G401 (cell line): ENCODE results near the gene EYA2. TPM values are rescaled to one million over a fixed set of nuclear protein-coding genes. Genes with fewer than 3 reads are reported as not detected.
A peak's percentile ranks its signal among the peaks of the same experiment; 100 is the strongest.

ENCODE experiments used
- DNase-seq: peaks from one replicate; pipeline ENCODE4 v3.0.0-alpha.2; 2015; ENCODE audit warnings: low spot score
- in situ Hi-C: cut with HindIII; loops from 2 replicates; pipeline ENCODE4 v1.10.0; 2016; ENCODE audit warnings: low sequenced_read_pairs, mixed read lengths
- total RNA-seq: library from RNA; depleted of rRNA; stranded (reverse); fragments of >200 nt; shearing (Covaris generic); gene quantifications from 2 replicates; pipeline ENCODE4 v1.2.3, GENCODE V29; 2014

Gene EYA2
- total RNA-seq, 1 experiment from 2014 or later, result not detected

DNA sequence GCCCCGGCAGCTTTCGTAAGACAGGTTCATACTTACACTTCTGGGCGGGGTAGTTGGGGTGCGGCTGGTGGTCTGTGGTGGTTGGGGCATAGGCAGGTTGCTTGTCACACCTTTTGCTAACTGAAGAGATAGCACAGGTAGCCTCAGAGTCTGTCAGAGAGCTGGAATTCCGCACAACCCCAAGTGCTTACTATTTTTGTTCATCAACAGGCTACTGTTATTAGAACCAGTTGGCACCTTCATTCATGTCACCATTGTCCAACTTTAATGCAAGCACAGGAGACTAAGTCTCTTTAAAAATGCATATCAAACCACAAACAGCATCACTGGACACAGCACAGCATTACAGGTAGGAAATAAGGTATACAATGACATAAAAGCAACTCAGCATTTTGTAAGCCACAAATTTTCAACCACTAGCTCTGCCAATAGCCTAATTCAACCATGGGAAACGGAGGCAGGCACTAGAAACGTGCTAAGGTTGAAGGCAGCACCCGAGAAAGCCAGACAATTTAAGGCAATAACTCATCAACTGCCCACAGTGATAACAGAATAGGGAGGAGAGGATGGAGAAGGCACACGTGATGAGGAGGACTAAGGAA is 318.1 kb downstream of the EYA2 start:
- in situ Hi-C loops, result no loop called here
- no peak for DNase-seq

- in situ Hi-C loops, result no loop called here
- DNase-seq, result no peak
These were observed 319.3 kb downstream of the EYA2 start for GRCh38 chr20:47213966-47214365.

DNA sequence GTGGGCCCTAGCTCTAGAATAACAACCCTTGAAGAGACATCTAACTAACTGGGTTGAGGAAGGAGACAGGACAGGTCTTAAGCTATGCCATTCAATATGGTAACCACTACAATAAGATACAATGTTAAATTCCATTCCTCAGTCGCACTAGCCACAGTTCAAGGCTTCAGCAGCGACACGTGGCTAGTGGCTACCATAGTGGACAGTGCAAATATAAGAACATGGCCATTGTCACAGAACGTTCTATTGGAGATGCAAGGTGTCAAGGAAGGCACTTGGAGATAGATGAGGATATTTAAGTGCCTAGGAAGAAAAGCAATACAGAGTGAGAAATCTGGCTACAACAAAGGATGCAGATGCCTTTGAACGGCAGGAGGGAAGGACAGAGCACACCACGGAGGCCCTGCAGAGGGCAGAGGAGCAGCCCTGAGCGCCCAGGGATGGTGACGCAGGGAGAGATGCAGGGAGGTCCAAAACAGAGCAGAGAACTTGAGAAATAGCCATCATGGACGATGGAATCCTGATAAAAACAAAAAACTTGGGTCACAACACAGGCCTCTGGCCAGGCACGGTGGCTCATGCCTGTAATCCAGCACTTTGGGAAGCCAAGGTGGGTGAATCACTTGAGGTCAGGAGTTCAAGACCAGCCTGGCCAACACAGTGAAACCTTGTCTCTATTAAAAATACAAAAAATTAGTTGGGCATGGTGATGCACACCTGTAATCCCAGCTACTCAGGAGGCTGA is 321.2 kb downstream of the EYA2 start:
- DNase-seq, result no peak
- in situ Hi-C loops, result no loop called here

DNA sequence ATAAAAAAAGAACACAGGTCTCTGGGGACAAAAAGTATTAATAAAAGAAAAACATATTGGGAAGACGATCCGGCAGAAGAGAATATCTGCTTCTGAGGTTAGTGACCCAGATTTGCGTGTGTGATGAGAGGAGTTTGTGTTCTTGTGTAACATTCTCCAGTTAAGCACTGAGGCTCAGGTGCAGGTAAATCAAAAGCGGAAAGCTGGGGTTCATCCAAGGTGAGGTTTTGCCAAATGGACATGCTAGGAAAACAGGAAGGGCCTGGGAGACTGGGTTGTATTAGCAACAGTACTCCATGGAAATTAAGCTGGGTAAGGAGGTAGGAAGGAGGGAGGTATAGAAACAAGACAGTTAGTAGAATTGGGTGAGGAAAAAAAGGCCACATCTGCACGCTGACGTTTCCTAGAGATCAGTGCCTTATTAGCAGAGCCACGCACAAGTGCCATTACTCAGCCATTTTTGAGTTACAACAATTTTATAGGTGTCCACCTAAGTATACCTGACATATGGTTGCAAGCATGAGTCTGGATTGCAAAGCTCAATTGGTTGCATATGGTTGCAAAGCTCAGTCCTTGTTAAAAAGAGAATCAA is 322.3 kb downstream of the EYA2 start:
- peak; percentile 89 for DNase-seq
- in situ Hi-C loops, result no loop called here

GRCh38 chr20:47217482-47218446 is 323.1 kb downstream of the EYA2 start:
- in situ Hi-C loops, result no loop called here
- no peak for DNase-seq

DNA sequence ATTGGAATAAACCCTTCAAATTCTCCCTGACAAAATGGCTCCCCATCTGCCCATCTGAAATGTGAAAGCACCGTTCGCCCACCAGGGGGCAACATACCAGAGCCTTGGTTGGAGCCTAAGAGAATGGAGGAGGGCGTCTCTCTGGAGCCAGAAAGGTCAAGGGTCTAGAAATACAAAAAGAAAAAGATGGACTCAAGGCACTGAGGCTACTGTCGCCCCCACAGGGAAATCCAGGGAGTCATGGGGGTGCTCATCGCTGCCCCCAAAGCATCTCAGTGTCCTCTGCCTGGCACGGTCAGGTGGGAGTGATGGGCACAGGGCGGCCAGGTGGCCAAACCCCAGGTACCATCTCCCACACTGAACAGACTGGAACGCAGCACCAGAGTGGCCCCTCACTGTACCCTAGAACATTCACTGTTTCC is 325.5 kb downstream of the EYA2 start:
- in situ Hi-C loops, result no loop called here
- no peak for DNase-seq

- in situ Hi-C loops, result no loop called here
- DNase-seq, result no peak
These were observed 326.5 kb downstream of the EYA2 start for GRCh38 chr20:47221036-47221625.

- in situ Hi-C loops, result no loop called here
- DNase-seq, result peak; percentile 30
These were observed 328.0 kb downstream of the EYA2 start for GRCh38 chr20:47222468-47223119.

GRCh38 chr20:47223896-47224295 is 329.3 kb downstream of the EYA2 start:
- DNase-seq, result no peak
- in situ Hi-C loops, result no loop called here

GRCh38 chr20:47224300-47224791 is 329.7 kb downstream of the EYA2 start:
- peak; percentile 96 for DNase-seq
- in situ Hi-C loops, result no loop called here

DNA sequence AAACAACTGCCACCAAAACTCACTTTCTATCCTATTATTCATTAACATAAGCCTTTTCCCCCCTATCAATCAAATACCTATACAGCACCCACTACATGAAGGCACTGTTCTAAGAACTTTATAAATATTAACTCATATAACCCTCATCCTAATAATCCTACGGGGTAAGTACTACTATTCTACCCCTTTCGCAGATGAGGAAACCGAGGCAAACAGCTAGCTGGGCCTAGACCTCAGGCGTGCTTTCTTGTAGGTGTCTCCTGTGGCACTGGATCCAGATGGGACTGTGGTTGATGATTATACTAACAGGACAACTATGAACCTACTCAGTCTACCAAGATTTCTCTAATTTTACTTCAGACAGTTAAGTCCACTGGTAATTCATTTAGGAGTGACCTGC is 330.2 kb downstream of the EYA2 start:
- DNase-seq, result no peak
- in situ Hi-C loops, result no loop called here

DNA sequence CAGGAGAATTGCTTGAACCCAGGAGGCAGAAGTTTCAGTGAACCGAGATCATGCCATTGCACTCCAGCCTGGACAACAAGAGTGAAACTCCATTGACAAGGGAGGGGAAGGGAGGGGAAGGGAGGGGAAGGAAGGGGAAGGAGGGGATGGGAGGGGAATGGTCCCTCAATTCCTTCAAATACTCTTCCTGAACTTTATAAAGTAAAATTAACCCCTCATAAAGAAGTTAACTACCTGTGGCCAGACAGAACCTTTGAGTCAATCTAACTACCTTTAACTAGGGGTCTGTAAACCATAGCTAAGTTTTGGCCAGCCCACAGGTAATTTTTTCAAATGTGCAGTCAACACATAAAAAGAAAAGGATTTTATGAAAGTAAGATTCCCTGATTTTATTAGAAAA is 330.8 kb downstream of the EYA2 start:
- in situ Hi-C loops, result no loop called here

DNA sequence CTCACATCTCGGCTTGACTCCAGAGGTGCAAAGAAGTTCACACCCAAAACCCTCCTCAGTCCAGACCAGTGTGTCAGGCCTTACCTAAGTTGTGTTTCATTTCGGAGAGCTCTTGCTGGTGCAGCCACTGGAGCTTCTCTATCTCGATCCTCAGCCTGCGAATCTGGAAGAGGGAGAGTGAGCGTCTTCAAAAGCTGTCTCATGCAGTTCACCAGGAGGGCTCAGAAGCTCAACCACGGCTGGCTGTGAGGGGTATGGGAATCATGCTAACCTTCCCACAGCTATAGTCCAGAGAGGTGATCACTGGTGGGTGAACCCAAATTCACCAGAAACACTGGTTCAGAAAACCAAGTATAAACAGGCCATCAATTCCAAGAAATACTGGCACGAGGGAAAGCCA is 332.5 kb downstream of the EYA2 start:
- in situ Hi-C loops, result no loop called here

More for the DNA sequence above, 330.8 kb downstream of the EYA2 start:
- DNase-seq, result no peak

GRCh38 chr20:47227576-47227975 is 332.9 kb downstream of the EYA2 start:
- DNase-seq, result no peak
- in situ Hi-C loops, result no loop called here

More for the DNA sequence above, 332.5 kb downstream of the EYA2 start:
- DNase-seq, result no peak

DNA sequence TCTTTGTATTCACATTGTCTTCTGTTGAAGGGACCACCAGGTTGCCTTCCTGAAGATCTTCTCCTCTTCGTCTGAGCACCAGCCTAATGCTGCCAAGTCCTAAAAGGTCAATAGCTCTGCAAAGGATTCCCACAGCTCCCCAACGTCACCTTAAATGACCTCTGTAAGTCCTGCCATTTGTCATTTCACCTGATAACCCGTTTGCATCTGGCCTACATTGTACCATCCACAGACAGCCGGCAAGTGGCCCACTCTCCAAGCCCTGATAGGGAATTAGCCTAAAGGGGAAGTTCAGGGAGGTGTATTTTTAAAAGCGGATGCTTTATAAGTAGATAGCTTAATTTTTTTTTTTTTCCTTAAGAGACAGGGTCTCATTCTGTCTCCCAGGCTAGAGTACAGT is 334.0 kb downstream of the EYA2 start:
- in situ Hi-C loops, result no loop called here
- no peak for DNase-seq

DNA sequence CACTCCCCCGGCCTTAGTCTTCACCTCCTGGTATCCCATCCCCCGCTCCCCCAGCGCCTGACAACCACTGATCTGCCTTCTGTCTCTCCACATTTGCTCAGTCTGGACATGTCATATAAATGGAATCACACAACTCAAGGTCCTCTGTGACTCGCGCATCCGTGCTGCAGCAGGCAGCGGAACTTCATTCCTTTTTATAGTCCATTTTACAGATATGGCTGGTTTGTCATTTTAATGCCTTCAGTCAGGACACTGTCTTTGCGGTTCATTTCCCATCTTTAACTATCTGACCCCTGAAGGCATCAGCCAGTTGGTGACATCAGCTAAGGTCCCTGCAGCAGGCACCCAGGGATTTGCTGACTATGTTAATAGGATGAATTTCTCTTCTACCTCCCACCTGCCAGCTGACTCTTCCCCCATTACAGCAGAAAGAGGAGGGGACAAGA is 336.2 kb downstream of the EYA2 start:
- in situ Hi-C loops, result no loop called here
- DNase-seq, result peak; percentile 31

GRCh38 chr20:47231382-47232039 is 336.9 kb downstream of the EYA2 start:
- in situ Hi-C loops, result no loop called here
- DNase-seq, result no peak

DNA sequence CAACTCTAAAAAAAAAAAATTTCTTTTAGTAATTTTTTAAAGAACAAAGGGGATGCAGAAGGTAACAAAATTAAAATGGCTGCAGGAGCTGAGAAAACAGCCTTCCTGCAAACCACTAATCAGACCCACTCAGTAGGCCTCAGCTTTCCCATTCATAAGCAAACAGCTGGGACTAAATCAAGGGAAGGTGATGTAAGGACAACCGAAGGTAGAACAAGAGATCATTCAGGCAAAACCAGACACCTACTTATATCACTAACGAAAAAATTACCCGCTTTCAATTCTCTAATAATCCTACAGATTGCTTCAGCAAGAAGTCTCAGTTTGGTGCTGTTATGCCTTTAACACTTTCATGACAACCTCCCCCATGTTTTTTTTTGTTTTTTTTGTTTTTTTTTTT is 337.9 kb downstream of the EYA2 start:
- no peak for DNase-seq
- in situ Hi-C loops, result no loop called here
